Measurements from ENCODE around the gene CD99.

DNA sequence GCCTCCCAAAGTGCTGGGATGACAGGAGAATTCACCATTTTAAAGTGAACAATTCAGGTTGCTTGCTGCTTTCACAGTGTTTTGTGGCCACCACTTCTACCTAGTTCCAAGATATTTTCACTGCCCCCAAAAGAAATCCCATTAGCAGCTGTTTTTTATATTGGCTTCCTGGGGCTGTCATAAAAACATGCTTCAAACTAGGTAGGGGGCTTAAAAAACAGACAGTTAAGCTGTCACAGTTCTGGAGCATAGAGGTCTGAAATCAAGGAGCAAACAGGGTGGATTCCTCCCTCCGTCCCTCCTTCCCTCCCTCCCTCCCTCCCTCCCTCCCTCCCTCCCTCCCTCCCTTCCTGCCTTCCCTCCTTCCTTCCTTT lies 57.7 kb downstream of the CD99 start:
- TF ChIP-seq, protein P1, sequence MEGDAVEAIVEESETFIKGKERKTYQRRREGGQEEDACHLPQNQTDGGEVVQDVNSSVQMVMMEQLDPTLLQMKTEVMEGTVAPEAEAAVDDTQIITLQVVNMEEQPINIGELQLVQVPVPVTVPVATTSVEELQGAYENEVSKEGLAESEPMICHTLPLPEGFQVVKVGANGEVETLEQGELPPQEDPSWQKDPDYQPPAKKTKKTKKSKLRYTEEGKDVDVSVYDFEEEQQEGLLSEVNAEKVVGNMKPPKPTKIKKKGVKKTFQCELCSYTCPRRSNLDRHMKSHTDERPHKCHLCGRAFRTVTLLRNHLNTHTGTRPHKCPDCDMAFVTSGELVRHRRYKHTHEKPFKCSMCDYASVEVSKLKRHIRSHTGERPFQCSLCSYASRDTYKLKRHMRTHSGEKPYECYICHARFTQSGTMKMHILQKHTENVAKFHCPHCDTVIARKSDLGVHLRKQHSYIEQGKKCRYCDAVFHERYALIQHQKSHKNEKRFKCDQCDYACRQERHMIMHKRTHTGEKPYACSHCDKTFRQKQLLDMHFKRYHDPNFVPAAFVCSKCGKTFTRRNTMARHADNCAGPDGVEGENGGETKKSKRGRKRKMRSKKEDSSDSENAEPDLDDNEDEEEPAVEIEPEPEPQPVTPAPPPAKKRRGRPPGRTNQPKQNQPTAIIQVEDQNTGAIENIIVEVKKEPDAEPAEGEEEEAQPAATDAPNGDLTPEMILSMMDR (IDR thresholded peaks at IDR 0.05; ENCODE audit: poor library complexity), result no peak
- TF ChIP-seq EZH2 (IDR thresholded peaks at IDR 0.05; ENCODE audit: borderline replicate concordance) (no peak), EZH2phosphoT487 (IDR thresholded peaks at IDR 0.05; ENCODE audit: low read depth, severe bottlenecking, unreplicated experiment) (no peak)
